Fibroblast of the conjunctiva (primary cell): ENCODE results near the gene SLC1A6.
"Not testable (repeated sequence)": the region's sequence is repeated elsewhere in the genome, so short reads cannot be mapped to it uniquely, and the experiment has no call there.

Experiments used
- DNase-seq: peaks from one replicate; pipeline ENCODE4 v3.0.0-alpha.2; 2010; ENCODE audit warnings: low read depth

Gene SLC1A6

GRCh38 chr19:14957464-14957863 lies 22.2 kb downstream of the SLC1A6 start:
- no peak for DNase-seq

DNA sequence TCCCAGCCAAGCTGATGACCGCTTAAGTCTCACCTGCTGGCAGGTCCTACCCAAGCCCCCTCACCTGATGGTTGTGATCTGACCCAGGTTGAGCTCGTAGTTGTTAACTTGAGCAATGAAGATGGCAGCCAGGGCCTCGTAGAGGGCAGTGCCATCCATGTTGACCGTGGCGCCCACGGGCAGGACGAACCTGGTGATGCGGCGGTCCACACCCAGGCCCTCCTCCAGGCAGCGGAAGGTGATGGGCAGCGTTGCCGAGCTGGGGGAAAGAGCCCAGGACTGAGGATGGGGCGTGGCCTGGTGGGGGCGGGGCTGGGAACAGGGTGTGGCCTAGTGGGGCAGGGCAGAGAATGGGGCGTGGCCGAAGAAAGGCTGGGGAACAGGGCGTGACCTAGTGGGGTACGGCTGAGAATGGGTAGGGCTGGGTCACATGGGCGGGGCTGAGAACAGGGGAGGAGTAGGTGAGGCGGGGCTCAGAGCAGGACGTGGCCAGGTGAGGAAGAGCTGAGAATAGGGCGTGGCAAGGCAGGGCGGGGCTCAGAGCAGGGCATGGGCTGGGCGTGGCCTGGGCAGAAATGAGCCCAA lies 25.5 kb downstream of the SLC1A6 start:
- DNase-seq = no peak

GRCh38 chr19:14952767-14953166 lies 26.9 kb downstream of the SLC1A6 start:
- DNase-seq = no peak

DNA sequence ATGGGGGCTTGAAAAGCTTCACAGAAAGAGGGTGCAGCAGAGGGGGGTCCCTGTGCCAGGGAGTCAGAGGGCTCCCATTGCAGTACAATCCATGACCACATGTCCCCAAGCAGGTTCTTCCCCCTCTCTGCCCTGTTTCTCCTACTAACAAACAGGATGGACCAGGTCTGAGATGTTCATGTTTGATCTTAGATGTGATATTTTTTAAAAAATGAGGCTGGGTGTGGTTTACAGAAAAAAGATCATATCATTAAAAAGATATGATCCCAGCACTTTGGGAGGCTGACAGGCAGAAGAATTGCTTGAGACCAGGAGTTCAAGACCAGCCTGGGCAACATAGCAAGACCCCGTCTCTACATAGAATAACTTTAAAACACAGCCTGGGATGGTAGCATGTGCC lies 29.2 kb downstream of the SLC1A6 start:
- no peak for DNase-seq

DNA sequence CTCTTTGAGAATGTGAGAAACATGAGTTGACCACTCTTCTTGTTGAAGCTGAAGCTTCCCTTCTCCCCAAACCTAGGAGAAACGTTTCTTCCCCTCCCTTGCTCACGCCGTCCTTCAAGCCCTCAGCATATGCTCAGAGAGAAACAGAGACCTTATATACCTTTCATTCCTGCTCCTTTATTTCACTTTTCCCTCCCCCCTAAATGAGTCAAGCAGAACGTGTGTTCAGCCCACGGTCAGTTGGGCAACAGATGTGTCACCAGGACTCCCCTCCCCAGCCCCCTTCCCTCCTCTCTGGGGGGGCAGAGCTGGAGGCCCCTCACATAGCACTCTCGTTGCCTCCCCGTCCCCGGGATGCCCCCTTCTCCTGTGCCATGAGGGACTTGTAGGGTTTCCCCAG lies 29.8 kb downstream of the SLC1A6 start:
- no peak for DNase-seq

DNA sequence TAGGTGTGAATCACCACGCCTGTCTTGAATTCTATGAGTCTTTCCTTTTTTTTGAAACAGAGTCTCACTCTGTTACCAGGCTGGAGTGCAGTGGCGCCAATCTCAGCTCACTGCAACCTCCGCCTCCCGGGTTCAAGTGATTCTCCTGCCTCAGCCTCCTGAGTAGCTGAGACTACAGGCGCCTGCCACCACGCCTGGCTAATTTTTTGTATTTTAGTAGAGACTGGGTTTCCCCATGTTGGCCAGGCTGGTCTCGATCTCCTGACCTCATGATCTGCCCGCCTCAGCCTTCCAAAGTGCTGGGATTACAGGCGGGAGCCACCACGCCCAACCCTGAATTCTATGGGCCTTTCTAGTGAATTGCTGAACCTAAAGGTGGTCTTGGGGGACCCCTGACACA lies 30.3 kb downstream of the SLC1A6 start:
- not testable (repeated sequence) for DNase-seq

DNA sequence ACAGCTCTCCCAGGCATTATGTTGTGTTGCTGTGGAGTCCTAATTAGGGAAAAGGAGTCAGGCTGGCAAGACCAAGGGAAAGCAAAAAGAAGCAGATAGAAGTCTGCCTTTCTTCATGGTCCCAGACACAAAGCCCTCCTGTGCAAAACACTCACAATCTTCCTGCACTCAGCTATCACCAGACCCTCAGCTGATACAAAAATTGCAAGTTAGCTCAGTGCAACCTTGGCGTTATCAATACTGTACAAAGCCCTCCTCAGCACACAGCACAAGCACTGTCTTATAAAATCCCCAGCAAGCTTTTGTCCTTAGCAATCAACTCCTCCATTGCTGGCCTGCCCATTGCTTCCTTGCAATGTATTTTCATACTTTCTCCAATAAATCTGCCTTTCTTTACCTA lies 35.2 kb downstream of the SLC1A6 start:
- no peak for DNase-seq

DNA sequence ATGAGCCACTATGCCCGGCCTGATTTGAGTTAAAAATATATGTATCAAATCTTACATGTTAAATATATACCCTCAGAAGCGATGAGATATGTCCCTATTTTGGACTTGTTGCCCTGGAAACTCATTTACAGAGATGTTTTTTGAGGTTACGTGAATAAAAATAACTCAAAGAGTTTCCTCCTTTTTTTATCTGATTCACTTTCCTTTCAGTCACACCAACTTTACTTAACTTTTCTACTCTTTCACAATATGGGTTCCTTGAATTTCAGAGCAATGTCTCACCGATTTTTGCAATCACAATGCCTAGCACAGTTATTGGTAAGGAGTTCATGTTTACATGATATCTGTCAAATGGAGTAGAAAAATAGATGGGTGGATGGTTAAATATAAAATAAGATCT lies 36.1 kb downstream of the SLC1A6 start:
- no peak for DNase-seq

GRCh38 chr19:14941189-14941588 lies 38.5 kb downstream of the SLC1A6 start, which contains the start of gene OR7C2:
OR7C2 (plus strand) TSS chr19:14941489; CDS start chr19:14941489, 0 bp downstream.
- DNase-seq = no peak

DNA sequence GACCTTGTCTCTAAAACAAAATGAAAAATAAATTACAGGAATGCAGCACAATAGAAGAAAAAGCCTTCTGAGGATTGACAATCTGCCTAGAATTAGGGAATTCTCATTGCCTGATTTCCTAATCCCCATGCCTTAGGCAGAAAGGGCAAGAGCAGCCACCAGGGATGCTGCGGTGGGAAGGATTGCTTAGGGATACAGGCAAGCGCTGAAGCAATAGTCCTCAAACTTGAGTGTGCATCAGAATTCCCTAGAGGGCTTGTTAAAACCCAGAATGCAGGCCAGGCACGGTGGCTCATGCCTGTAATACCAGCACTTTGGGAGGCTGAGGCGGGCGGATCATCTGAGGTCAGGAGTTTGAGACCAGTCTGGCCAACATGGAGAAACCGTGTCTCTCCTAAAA lies 39.4 kb downstream of the SLC1A6 start:
- no peak for DNase-seq

DNA sequence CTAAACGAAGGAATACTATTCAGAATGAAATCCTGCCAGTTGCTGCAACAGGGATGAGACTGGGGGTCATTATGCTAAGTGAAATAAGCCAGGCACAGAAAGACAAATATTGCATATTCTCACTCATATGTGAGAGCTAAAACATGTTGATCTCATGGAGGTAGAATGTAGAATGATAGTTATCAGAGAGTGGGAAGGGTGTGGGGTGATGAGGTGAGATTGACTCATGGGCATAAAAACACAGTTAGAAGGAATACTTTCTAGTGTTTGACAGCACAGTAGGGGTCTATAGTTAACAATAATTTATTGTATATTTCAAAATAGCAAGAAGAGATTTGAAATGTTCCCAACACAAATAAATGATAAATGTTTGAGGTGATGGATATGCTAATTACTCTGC lies 46.2 kb downstream of the SLC1A6 start:
- DNase-seq = no peak

GRCh38 chr19:14916848-14917247 lies 62.8 kb downstream of the SLC1A6 start:
- DNase-seq = no peak

GRCh38 chr19:14915116-14915515 lies 64.5 kb downstream of the SLC1A6 start:
- no peak for DNase-seq

DNA sequence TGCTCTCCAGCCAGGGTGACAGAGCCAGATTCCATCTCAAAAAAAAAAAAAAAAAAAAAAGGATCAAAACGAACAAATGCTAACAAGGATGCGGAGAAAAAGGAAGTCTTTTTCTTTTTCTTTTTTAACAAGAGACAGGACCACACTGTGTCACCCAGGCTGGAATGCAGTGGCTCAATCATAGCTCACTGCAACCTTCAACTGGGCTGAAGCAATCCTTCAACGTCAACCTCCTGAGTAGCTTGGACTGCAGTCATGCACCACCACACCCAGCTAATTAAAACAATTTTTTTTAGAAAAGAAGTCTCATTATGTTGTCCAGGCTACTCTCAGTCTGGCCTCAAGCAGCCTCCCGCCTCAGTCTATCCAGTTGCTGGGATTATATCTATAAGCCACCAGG lies 73.0 kb downstream of the SLC1A6 start:
- no peak for DNase-seq

DNA sequence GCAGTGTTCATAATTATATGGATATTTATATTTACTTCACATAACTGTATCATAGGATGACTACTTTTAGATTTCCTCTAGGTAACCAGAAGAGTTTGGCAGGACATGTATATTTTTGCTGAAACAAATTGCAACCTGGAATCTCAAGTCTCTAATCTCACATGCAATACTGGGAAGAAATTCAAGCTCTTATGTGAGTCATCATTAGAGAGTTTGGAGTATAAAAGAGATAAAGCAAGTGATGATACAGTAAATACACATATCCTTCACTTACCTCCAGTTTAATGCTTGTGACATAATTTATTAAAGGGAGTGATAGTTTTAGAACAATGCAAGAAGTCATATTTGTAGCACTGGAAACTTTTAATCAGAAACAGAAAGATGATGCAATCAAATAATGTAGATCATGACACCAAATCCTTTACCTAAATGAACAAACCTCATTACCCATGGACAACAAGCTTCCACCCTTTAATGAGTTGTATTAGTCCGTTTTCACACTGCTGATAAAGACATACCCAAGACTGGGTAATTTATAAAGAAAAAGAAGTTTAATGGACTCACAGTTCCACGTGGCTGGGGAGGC lies 77.9 kb downstream of the SLC1A6 start:
- DNase-seq = no peak
